Adrenal gland (tissue), 5 donors: ENCODE results near the gene TPD52L1.
A peak's percentile ranks its signal among the peaks of the same experiment; 100 is the strongest.

Experiments used
- POLR2A ChIP-seq, 2 donors: fragments of 450-650 bp; IDR thresholded peaks; one replicate each; pipeline ENCODE4 v1.6.1; 2017; ENCODE audit warnings: antibody characterized with exemption in 2 of 2, mild to moderate bottlenecking in 2 of 2, moderate library complexity in 1 of 2
- TF ChIP-seq, protein P1 (sequence below), 6 experiments: fragments of 450-650 bp in 4 of 6; fragments of 200-600 bp in 2 of 6; sonication (generic) in 1 of 6; IDR thresholded peaks; 1 replicate in 5 of 6; 2 replicates in 1 of 6; pipeline versions ENCODE4 v1.5.1 to v1.8.0; 2016 to 2021; ENCODE audit warnings: antibody characterized with exemption in 6 of 6, mild to moderate bottlenecking in 2 of 6, moderate library complexity in 1 of 6
- donor health status: DM: no; HTN: no; CAD: no.

DNA sequence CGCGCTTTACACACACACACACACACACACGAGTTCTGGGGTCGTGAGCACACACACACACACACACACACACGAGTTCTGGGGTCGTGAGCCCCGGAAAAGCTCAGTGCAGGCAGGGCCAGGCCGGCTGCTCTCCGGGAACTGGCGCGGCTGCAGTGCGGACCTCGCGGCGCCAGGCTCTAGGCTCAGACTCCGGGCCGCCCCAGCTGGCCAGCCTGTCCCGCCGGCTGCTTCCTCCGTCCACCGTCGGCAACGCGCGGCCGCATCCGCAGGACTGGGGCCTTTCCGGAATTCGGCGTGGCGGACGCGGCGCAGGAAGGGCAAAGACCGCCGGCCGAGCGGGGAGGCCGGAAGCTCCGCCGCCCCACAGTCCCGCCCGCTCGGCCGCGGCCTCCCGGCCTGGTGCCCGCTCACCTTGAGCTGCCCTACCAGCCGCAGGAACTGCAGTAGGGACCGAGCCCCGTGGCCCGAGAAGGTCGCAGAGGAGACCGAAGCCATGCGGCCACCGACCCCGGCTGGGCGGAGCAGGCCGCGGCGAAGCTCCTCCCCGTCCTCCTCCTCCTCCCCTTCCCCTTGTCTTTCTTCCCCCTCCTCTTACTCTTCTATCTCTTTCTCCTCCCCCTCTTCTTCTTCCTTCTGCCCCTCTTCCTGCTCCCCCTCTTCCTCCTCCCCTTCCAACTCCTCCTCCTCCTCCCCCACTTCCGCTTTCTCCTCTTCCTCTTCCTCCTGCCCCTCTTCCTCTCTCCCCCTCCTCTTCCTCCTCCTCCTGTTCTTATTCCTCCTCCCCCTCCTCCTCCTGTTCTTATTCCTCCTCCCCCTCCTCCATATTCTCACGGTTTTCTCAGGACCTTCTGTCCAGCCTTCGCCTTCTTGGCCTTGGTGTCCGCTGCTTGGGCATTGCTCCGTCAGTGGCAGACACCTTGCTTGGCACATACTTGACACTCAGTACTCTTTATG, 148.1 kb downstream of the TPD52L1 start, which contains the start of gene HDDC2:
- TF ChIP-seq, protein P1, sequence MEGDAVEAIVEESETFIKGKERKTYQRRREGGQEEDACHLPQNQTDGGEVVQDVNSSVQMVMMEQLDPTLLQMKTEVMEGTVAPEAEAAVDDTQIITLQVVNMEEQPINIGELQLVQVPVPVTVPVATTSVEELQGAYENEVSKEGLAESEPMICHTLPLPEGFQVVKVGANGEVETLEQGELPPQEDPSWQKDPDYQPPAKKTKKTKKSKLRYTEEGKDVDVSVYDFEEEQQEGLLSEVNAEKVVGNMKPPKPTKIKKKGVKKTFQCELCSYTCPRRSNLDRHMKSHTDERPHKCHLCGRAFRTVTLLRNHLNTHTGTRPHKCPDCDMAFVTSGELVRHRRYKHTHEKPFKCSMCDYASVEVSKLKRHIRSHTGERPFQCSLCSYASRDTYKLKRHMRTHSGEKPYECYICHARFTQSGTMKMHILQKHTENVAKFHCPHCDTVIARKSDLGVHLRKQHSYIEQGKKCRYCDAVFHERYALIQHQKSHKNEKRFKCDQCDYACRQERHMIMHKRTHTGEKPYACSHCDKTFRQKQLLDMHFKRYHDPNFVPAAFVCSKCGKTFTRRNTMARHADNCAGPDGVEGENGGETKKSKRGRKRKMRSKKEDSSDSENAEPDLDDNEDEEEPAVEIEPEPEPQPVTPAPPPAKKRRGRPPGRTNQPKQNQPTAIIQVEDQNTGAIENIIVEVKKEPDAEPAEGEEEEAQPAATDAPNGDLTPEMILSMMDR (IDR thresholded peaks at IDR 0.05), result peak in 1 of 6 experiments; percentile 25
- TF ChIP-seq POLR2A (IDR thresholded peaks at IDR 0.05), result peak; percentile 46 to 80
